IMR-90 (cell line): ENCODE measurements around the gene LRRC58. TPM values are rescaled to one million over a fixed set of nuclear protein-coding genes. Genes with fewer than 3 reads are reported as not detected.

ENCODE experiments used
- ATAC-seq: fragments of 200-7000 bp; cut with Tn5 transposase; 2 replicates; pipeline ENCODE4 v1.9.1; 2020; ENCODE audit warnings: low read depth, mild to moderate bottlenecking, moderate library complexity
- BruUV-seq: library from RNA; stranded (reverse); fragments of 400-500 nt; replicated peaks from 2 replicates; lab custom pipeline; 2021; lab: Mats Ljungman, UMichigan
- CTCF ChIA-PET: fragments of 300-600 bp; formaldehyde crosslinking; extraction: SDS; loops from one replicate; lab custom pipeline; 2021; ENCODE audit warnings: antibody characterized with exemption; lab: Yijun Ruan, JAX
- POLR2A ChIA-PET: fragments of 300-600 bp; sonication (Branson Sonifier 250); formaldehyde crosslinking; loops from one replicate; lab custom pipeline; 2022; ENCODE audit warnings: antibody characterized with exemption; ENCODE audit not compliant: unreplicated experiment; lab: Charles Lee
- DNase-seq: peaks from one replicate; pipeline ENCODE4 v3.0.0; 2013
- H2AFZ ChIP-seq: replicated peaks from 2 replicates; pipeline ENCODE3; 2013; ENCODE audit warnings: low read length, mild to moderate bottlenecking; ENCODE audit not compliant: poor library complexity
- H2AK5ac ChIP-seq: 2 replicates; pipeline ENCODE4 v1.6.1; 2013; ENCODE audit warnings: low read depth, low read length, inconsistent platforms
- H2AK9ac ChIP-seq: replicated peaks from 2 replicates; pipeline ENCODE3; 2013; ENCODE audit warnings: mild to moderate bottlenecking, low read depth, low read length, moderate library complexity; ENCODE audit not compliant: poor library complexity
- H2BK120ac ChIP-seq: 2 replicates; pipeline ENCODE4 v1.6.1; 2013; ENCODE audit warnings: low read depth, low read length, inconsistent platforms
- H2BK15ac ChIP-seq: 3 replicates; pipeline ENCODE4 v1.6.1; 2013; ENCODE audit warnings: low read depth, low read length, inconsistent platforms
- H2BK20ac ChIP-seq: 2 replicates; pipeline ENCODE4 v1.6.1; 2013; ENCODE audit warnings: low read depth, mild to moderate bottlenecking, inconsistent platforms, low read length, moderate library complexity
- H2BK5ac ChIP-seq: 2 replicates; pipeline ENCODE4 v1.6.1; 2013; ENCODE audit warnings: mild to moderate bottlenecking, low read depth, low read length, inconsistent platforms; ENCODE audit not compliant: poor library complexity, severe bottlenecking
- H3K14ac ChIP-seq: replicated peaks from 2 replicates; pipeline ENCODE4 v1.6.1; 2013; ENCODE audit warnings: low read depth, low read length, inconsistent platforms
- H3K18ac ChIP-seq: 2 replicates; pipeline ENCODE4 v1.6.1; 2013; ENCODE audit warnings: low read depth, low read length, control low read depth
- H3K23ac ChIP-seq: 2 replicates; pipeline ENCODE4 v1.6.1; 2013; ENCODE audit warnings: low read depth, low read length, inconsistent platforms
- H3K27ac ChIP-seq: 2 replicates; pipeline ENCODE4 v1.5.1; 2013; ENCODE audit warnings: mild to moderate bottlenecking, control low read depth, low read length; ENCODE audit not compliant: insufficient read depth
- H3K27me3 ChIP-seq: 2 replicates; pipeline ENCODE4 v1.6.1; 2013; ENCODE audit warnings: low read length; ENCODE audit not compliant: control insufficient read depth, insufficient read depth
- H3K36me3 ChIP-seq: 2 replicates; pipeline ENCODE4 v1.6.1; 2013; ENCODE audit warnings: low read length, mixed read lengths; ENCODE audit not compliant: control insufficient read depth, insufficient read depth
- H3K4ac ChIP-seq: 2 replicates; pipeline ENCODE4 v1.6.1; 2013; ENCODE audit warnings: low read depth, low read length, inconsistent platforms
- H3K4me1 ChIP-seq: 2 replicates; pipeline ENCODE4 v1.6.1; 2013; ENCODE audit warnings: low read length, mixed read lengths; ENCODE audit not compliant: control insufficient read depth, insufficient read depth
- H3K4me2 ChIP-seq: 2 replicates; pipeline ENCODE4 v1.6.1; 2013; ENCODE audit warnings: low read depth, mild to moderate bottlenecking, control low read depth, low read length, moderate library complexity
- H3K4me3 ChIP-seq: 2 replicates; pipeline ENCODE4 v1.5.1; 2013; ENCODE audit warnings: low read depth, mild to moderate bottlenecking, control low read depth, low read length, moderate library complexity; ENCODE audit not compliant: insufficient read depth
- H3K56ac ChIP-seq: 2 replicates; pipeline ENCODE4 v1.6.1; 2013; ENCODE audit warnings: low read length, inconsistent platforms; ENCODE audit not compliant: insufficient read depth; ENCODE audit errors: extremely low read depth
- H3K79me1 ChIP-seq, 2 experiments: 2 replicates each; pipeline ENCODE4 v1.6.1; 2013; ENCODE audit warnings: low read length in 2 of 2, inconsistent platforms in 1 of 2, low read depth in 1 of 2
- H3K9ac ChIP-seq: 2 replicates; pipeline ENCODE4 v1.6.1; 2013; ENCODE audit warnings: low read depth, low read length, control low read depth
- H3K9me1 ChIP-seq: 2 replicates; pipeline ENCODE4 v1.6.1; 2013; ENCODE audit warnings: low read length, inconsistent platforms; ENCODE audit not compliant: insufficient read depth
- H3K9me3 ChIP-seq: 2 replicates; pipeline ENCODE4 v1.6.1; 2013; ENCODE audit warnings: low read length; ENCODE audit not compliant: control insufficient read depth, insufficient read depth
- H4K20me1 ChIP-seq: 2 replicates; pipeline ENCODE4 v1.6.1; 2013; ENCODE audit warnings: low read length, inconsistent platforms; ENCODE audit not compliant: insufficient read depth
- H4K5ac ChIP-seq: 2 replicates; pipeline ENCODE4 v1.6.1; 2013; ENCODE audit warnings: mild to moderate bottlenecking, low read depth, low read length, control low read depth
- H4K8ac ChIP-seq, 2 experiments: 2 replicates each; pipeline ENCODE4 v1.6.1; 2013; ENCODE audit warnings: low read depth in 2 of 2, low read length in 2 of 2, control low read depth in 1 of 2, inconsistent platforms in 1 of 2
- H4K91ac ChIP-seq: 2 replicates; pipeline ENCODE4 v1.6.1; 2013; ENCODE audit warnings: low read depth, low read length, inconsistent platforms; ENCODE audit not compliant: insufficient read depth
- BHLHE40 ChIP-seq: fragments of 150-350 bp; IDR thresholded peaks from 2 replicates; pipeline ENCODE4 v1.6.1; 2016; ENCODE audit warnings: mild to moderate bottlenecking, low read depth, low read length
- CEBPB ChIP-seq: IDR thresholded peaks from 2 replicates; pipeline ENCODE4 v1.6.1; 2012; ENCODE audit warnings: low read depth, low read length, improper control_type of control experiment
- CHD1 ChIP-seq: IDR thresholded peaks from 2 replicates; pipeline ENCODE4 v1.6.1; 2012; ENCODE audit warnings: low read depth, low read length, improper control_type of control experiment
- FOS ChIP-seq: fragments of 150-350 bp; IDR thresholded peaks from 2 replicates; pipeline ENCODE4 v1.6.1; 2016; ENCODE audit warnings: low read depth, low read length
- MAFK ChIP-seq: IDR thresholded peaks from 2 replicates; pipeline ENCODE4 v1.6.1; 2012; ENCODE audit warnings: low read depth, low read length, improper control_type of control experiment
- MAZ ChIP-seq: IDR thresholded peaks from 2 replicates; pipeline ENCODE4 v1.6.1; 2012; ENCODE audit warnings: low read depth, mild to moderate bottlenecking, low read length, improper control_type of control experiment, moderate library complexity, borderline replicate concordance
- MXI1 ChIP-seq: IDR thresholded peaks from 2 replicates; pipeline ENCODE4 v1.6.1; 2012; ENCODE audit warnings: low read depth, mild to moderate bottlenecking, low read length, moderate library complexity, borderline replicate concordance
- NFE2L2 ChIP-seq: fragments of 150-350 bp; IDR thresholded peaks from 2 replicates; pipeline ENCODE4 v1.6.1; 2016; ENCODE audit warnings: low read depth, mild to moderate bottlenecking, low read length
- POLR2A ChIP-seq: IDR thresholded peaks from 2 replicates; pipeline ENCODE4 v1.6.1; 2012; ENCODE audit warnings: mild to moderate bottlenecking, low read depth, low read length
- RAD21 ChIP-seq: IDR thresholded peaks from 2 replicates; pipeline ENCODE4 v1.6.1; 2012; ENCODE audit warnings: low read length, improper control_type of control experiment
- RCOR1 ChIP-seq: IDR thresholded peaks from 2 replicates; pipeline ENCODE4 v1.6.1; 2012; ENCODE audit warnings: mild to moderate bottlenecking, low read length, improper control_type of control experiment; ENCODE audit not compliant: insufficient replicate concordance
- RFX5 ChIP-seq: IDR thresholded peaks from 2 replicates; pipeline ENCODE4 v1.8.0; 2012; ENCODE audit warnings: low read depth, mild to moderate bottlenecking, low read length, moderate library complexity
- SMC3 ChIP-seq: fragments of 150-350 bp; IDR thresholded peaks from 2 replicates; pipeline ENCODE4 v1.6.1; 2016; ENCODE audit warnings: low read depth, mild to moderate bottlenecking, antibody characterized with exemption, low read length, moderate library complexity
- WGBS, 2 experiments: methylation state at CpG; one replicate each; pipeline versions ENCODE4 v1.1.5 to v1.1.7; 2013; ENCODE audit warnings: missing lambda C conversion rate in 2 of 2; ENCODE audit not compliant: insufficient read length in 1 of 2; ENCODE audit errors: extremely low coverage in 2 of 2; 5-methylcytosine and 5-hydroxymethylcytosine counted together
- dilution Hi-C: fragments of 300-500 bp; cut with HindIII; formaldehyde crosslinking; loops from one replicate; pipeline ENCODE4 v1.14.3; 2018; ENCODE audit warnings: low sequenced_read_pairs; ENCODE audit not compliant: unreplicated experiment
- in situ Hi-C: fragments of 300-500 bp; cut with MboI; formaldehyde crosslinking; loops from 3 replicates; pipeline ENCODE4 v1.14.3; 2019; ENCODE audit warnings: low sequenced_read_pairs, inconsistent platforms, mixed read lengths
- intact Hi-C: fragments of 100-400 bp; cut with micrococcal nuclease; formaldehyde crosslinking; loops from 2 replicates; pipeline ENCODE4 v1.10.0; 2022
- polyA plus RNA-seq, 3 experiments: library from polyadenylated mRNA; depleted of rRNA; stranded (reverse); fragments of >200 nt; gene quantifications; 2 replicates each; pipeline ENCODE4 v1.2.3, GENCODE V29; 2012; ENCODE audit warnings: low replicate concordance in 1 of 3
- total RNA-seq: library from RNA; depleted of rRNA; stranded (reverse); fragments of >200 nt; gene quantifications from 2 replicates; pipeline ENCODE4 v1.2.3, GENCODE V29; 2012
- TF ChIP-seq, protein P1 (sequence below): conservative IDR thresholded peaks from 2 replicates; pipeline ENCODE4 v1.5.1; 2012; ENCODE audit warnings: mild to moderate bottlenecking, low read depth, low read length, improper control_type of control experiment
- TF ChIP-seq, protein P2 (sequence below): fragments of 150-350 bp; IDR thresholded peaks from 2 replicates; pipeline ENCODE4 v1.6.1; 2016; ENCODE audit warnings: low read depth, mild to moderate bottlenecking, low read length, moderate library complexity, borderline replicate concordance
- TF ChIP-seq, protein P3 (sequence below): fragments of 150-350 bp; IDR thresholded peaks from 2 replicates; pipeline ENCODE4 v1.6.1; 2017; ENCODE audit warnings: mild to moderate bottlenecking, antibody characterized with exemption, low read length, low read depth

Gene LRRC58
- total and polyA plus RNA-seq, 2 of the 4 experiments (the other 2 are of a cell fraction), result 5.0 to 13.4 TPM

DNA sequence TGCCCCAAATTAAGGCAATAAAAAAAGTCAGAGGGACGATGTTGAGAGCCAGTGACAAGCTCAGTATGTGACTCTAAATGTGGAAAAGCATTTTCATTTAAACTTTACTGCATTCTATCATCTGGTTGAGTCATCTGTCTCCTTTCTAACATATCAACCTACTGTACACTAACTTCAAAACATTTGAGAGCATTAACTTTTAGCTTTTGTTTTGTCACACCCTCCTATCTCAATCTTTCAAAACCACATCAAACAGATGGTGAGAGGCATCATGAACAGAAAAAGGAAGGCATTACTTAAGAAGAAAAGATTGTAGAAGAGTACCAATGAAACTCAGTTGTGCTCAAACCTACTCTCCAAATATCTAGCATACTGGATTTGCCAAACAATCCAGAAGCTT is 4.8 kb downstream of the LRRC58 start:
- no peak overlapping the region for H2BK120ac ChIP-seq
- H3K4me3 ChIP-seq, result no peak overlapping the region
- H3K4me1 ChIP-seq, result peaks cover 2% of the 10 kb centered on the region
- ChIA-PET CTCF (interaction anchor here (1.1 kb wide), 1 partner anchor 14 kb away, joined by 3 read pairs; no protein-coding TSS in a partner anchor), POLR2A (no interaction called here)
- H3K9ac ChIP-seq, result no peak overlapping the region
- no peak overlapping the region for H3K14ac ChIP-seq
- H3K4ac ChIP-seq, result no peak overlapping the region
- H3K27ac ChIP-seq, result no peak overlapping the region
- no peak overlapping the region for H4K5ac ChIP-seq
- intact Hi-C loops, result no loop called here
- H3K4me2 ChIP-seq, result no peak overlapping the region
- no peak overlapping the region for H2AFZ ChIP-seq
- no peaks in the 10 kb centered on the region; the same call in 1 of the 2 replicates for H3K9me1 ChIP-seq
- DNase-seq (peak; percentile 17), ATAC-seq (no peak)
- H4K20me1 ChIP-seq, result peaks cover 41% of the 10 kb centered on the region
- no peak overlapping the region for H2BK5ac ChIP-seq
- H4K91ac ChIP-seq, result no peak overlapping the region
- TF ChIP-seq MAZ (no peak), BHLHE40 (no peak), RCOR1 (no peak), CEBPB (no peak), POLR2A (no peak), CHD1 (no peak), MAFK (no peak), NFE2L2 (no peak), SMC3 (no peak), RAD21 (no peak), FOS (no peak), MXI1 (no peak), RFX5 (no peak)
- TF ChIP-seq, protein P1, sequence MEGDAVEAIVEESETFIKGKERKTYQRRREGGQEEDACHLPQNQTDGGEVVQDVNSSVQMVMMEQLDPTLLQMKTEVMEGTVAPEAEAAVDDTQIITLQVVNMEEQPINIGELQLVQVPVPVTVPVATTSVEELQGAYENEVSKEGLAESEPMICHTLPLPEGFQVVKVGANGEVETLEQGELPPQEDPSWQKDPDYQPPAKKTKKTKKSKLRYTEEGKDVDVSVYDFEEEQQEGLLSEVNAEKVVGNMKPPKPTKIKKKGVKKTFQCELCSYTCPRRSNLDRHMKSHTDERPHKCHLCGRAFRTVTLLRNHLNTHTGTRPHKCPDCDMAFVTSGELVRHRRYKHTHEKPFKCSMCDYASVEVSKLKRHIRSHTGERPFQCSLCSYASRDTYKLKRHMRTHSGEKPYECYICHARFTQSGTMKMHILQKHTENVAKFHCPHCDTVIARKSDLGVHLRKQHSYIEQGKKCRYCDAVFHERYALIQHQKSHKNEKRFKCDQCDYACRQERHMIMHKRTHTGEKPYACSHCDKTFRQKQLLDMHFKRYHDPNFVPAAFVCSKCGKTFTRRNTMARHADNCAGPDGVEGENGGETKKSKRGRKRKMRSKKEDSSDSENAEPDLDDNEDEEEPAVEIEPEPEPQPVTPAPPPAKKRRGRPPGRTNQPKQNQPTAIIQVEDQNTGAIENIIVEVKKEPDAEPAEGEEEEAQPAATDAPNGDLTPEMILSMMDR, result no peak
- TF ChIP-seq, protein P2, sequence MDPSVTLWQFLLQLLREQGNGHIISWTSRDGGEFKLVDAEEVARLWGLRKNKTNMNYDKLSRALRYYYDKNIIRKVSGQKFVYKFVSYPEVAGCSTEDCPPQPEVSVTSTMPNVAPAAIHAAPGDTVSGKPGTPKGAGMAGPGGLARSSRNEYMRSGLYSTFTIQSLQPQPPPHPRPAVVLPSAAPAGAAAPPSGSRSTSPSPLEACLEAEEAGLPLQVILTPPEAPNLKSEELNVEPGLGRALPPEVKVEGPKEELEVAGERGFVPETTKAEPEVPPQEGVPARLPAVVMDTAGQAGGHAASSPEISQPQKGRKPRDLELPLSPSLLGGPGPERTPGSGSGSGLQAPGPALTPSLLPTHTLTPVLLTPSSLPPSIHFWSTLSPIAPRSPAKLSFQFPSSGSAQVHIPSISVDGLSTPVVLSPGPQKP, result no peak
- TF ChIP-seq, protein P3, sequence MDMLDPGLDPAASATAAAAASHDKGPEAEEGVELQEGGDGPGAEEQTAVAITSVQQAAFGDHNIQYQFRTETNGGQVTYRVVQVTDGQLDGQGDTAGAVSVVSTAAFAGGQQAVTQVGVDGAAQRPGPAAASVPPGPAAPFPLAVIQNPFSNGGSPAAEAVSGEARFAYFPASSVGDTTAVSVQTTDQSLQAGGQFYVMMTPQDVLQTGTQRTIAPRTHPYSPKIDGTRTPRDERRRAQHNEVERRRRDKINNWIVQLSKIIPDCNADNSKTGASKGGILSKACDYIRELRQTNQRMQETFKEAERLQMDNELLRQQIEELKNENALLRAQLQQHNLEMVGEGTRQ, result no peak
- H3K9me3 ChIP-seq, result no peaks in the 10 kb centered on the region; the same call in 1 of the 2 replicates
- dilution Hi-C loops, result no loop called here
- peaks cover 10 to 63% of the 10 kb centered on the region in 2 experiments for H3K79me1 ChIP-seq
- H2AK5ac ChIP-seq, result no peak overlapping the region
- H2BK15ac ChIP-seq, result no peak overlapping the region
- in situ Hi-C loops, result no loop called here
- no CpG with 5 or more reads among the region's 1 CpG for WGBS, 2 experiments
- no peak overlapping the region for H4K8ac ChIP-seq
- peaks cover 2% of the 10 kb centered on the region; the same call in 1 of the 2 replicates for H3K36me3 ChIP-seq
- H3K23ac ChIP-seq, result no peak overlapping the region
- no peak overlapping the region for H2BK20ac ChIP-seq
- no peak overlapping the region for H2AK9ac ChIP-seq
- H3K18ac ChIP-seq, result no peak overlapping the region
- H3K56ac ChIP-seq, result no peak overlapping the region
- H3K27me3 ChIP-seq, result no peaks in the 10 kb centered on the region
- BruUV-seq, result no TSS peak
